GM12801 (cell line): ENCODE results near the gene VPS16.

Source experiments
- CTCF ChIP-seq: IDR thresholded peaks from one replicate; pipeline ENCODE4 v1.5.1; 2011; ENCODE audit warnings: control low read depth; ENCODE audit not compliant: insufficient read length; ENCODE audit errors: extremely low read depth

Gene VPS16

GRCh38 chr20:2840138-2840966 is at the start of gene VPS16, which contains the start of gene PCED1A:
Gene VPS16, plus strand, starts transcription at chr20:2840745. Its CDS starts 30 bp downstream, at chr20:2840775.
Gene PCED1A, minus strand, starts transcription at chr20:2840655. Its CDS starts 743 bp downstream, at chr20:2839912.
- no peak for TF ChIP-seq CTCF

- no peak for TF ChIP-seq CTCF
Observed at GRCh38 chr20:2793471-2793870, 47.1 kb upstream of the VPS16 start.

GRCh38 chr20:2794202-2794748 is 46.3 kb upstream of the VPS16 start:
- TF ChIP-seq CTCF, result no peak

- TF ChIP-seq CTCF, result no peak
Observed at GRCh38 chr20:2794866-2795447, 45.6 kb upstream of the VPS16 start.

GRCh38 chr20:2795451-2795850 is 45.1 kb upstream of the VPS16 start:
- no peak for TF ChIP-seq CTCF

GRCh38 chr20:2796011-2796660 is 44.4 kb upstream of the VPS16 start:
- no peak for TF ChIP-seq CTCF
